SJSA1 (cell line): ENCODE measurements around the gene CHSY1. TPM values are rescaled to one million over a fixed set of nuclear protein-coding genes. Genes with fewer than 3 reads are reported as not detected.

Experiments used
- DNase-seq, 2 experiments: peaks; one replicate each; pipeline ENCODE4 v3.0.0-alpha.2; 2015 to 2020; ENCODE audit warnings: low spot score in 2 of 2, low read depth in 1 of 2
- H3K27ac ChIP-seq: fragments of 250-450 bp; sonication (Bioruptor Pico); 2 replicates; pipeline ENCODE4 v1.5.1; 2020; ENCODE audit warnings: mild to moderate bottlenecking, moderate library complexity
- H3K27me3 ChIP-seq: fragments of 250-450 bp; sonication (Bioruptor Pico); replicated peaks from 2 replicates; pipeline ENCODE4 v1.5.1; 2020; ENCODE audit warnings: mild to moderate bottlenecking, moderate library complexity
- H3K36me3 ChIP-seq: fragments of 250-450 bp; sonication (Bioruptor Pico); 2 replicates; pipeline ENCODE4 v1.5.1; 2020; ENCODE audit warnings: mild to moderate bottlenecking
- H3K4me1 ChIP-seq: fragments of 250-450 bp; sonication (Bioruptor Pico); replicated peaks from 2 replicates; pipeline ENCODE4 v1.6.1; 2021; ENCODE audit warnings: mild to moderate bottlenecking
- H3K4me3 ChIP-seq: fragments of 250-450 bp; sonication (Bioruptor Pico); 2 replicates; pipeline ENCODE4 v1.5.1; 2020; ENCODE audit warnings: mild to moderate bottlenecking
- H3K9me3 ChIP-seq: fragments of 250-450 bp; sonication (Bioruptor Pico); replicated peaks from 2 replicates; pipeline ENCODE4 v1.5.1; 2020; ENCODE audit warnings: mild to moderate bottlenecking
- total RNA-seq: library from RNA; depleted of rRNA; stranded (reverse); fragments of >200 nt; shearing (Covaris generic); gene quantifications from 2 replicates; pipeline ENCODE4 v1.2.3, GENCODE V29; 2014

CHSY1 gene
- total RNA-seq, 1 experiment from 2014 or later: 62.8 TPM

GRCh38 chr15:101244889-101245668 is 6.8 kb downstream of the CHSY1 start:
- H3K4me1 ChIP-seq: peaks cover 47% of the 10 kb centered on the region
- H3K27ac ChIP-seq: peak overlapping the region; percentile 33
- no peaks in the 10 kb centered on the region for H3K9me3 ChIP-seq
- H3K27me3 ChIP-seq: no peaks in the 10 kb centered on the region
- H3K36me3 ChIP-seq: peaks cover 52% of the 10 kb centered on the region
- H3K4me3 ChIP-seq: no peak overlapping the region
- DNase-seq: no peak

GRCh38 chr15:101244036-101244781 is 7.6 kb downstream of the CHSY1 start:
- Histone ChIP-seq H3K9me3 (no peaks in the 10 kb centered on the region), H3K27me3 (no peaks in the 10 kb centered on the region), H3K4me3 (no peak overlapping the region), H3K4me1 (peaks cover 40% of the 10 kb centered on the region), H3K36me3 (peaks cover 46% of the 10 kb centered on the region), H3K27ac (peak overlapping the region; percentile 33)
- DNase-seq: peak in 1 of 2 experiments; percentile 57

GRCh38 chr15:101243420-101243819 is 8.4 kb downstream of the CHSY1 start:
- peaks cover 42% of the 10 kb centered on the region for H3K36me3 ChIP-seq

GRCh38 chr15:101242999-101243336 is 8.9 kb downstream of the CHSY1 start:
- no peak overlapping the region for H3K4me3 ChIP-seq
- peak overlapping the region; percentile 24; the same call in 1 of the 2 replicates for H3K27ac ChIP-seq
- H3K4me1 ChIP-seq: peaks cover 40% of the 10 kb centered on the region
- peak in 1 of 2 experiments; percentile 67 for DNase-seq
- H3K27me3 ChIP-seq: no peaks in the 10 kb centered on the region
- no peaks in the 10 kb centered on the region for H3K9me3 ChIP-seq
- H3K36me3 ChIP-seq: peaks cover 38% of the 10 kb centered on the region

More at GRCh38 chr15:101243420-101243819, 8.4 kb downstream of the CHSY1 start:
- Histone ChIP-seq H3K27me3 (no peaks in the 10 kb centered on the region), H3K4me3 (no peak overlapping the region), H3K9me3 (no peaks in the 10 kb centered on the region), H3K4me1 (peaks cover 40% of the 10 kb centered on the region), H3K27ac (peak overlapping the region; percentile 24; the same call in 1 of the 2 replicates)
- DNase-seq: no peak

- Histone ChIP-seq H3K27me3 (no peaks in the 10 kb centered on the region), H3K4me3 (no peak overlapping the region), H3K9me3 (no peaks in the 10 kb centered on the region), H3K36me3 (peaks cover 36% of the 10 kb centered on the region), H3K4me1 (peaks cover 40% of the 10 kb centered on the region), H3K27ac (peak overlapping the region; percentile 24; the same call in 1 of the 2 replicates)
- no peak for DNase-seq
Measured at GRCh38 chr15:101242160-101242998, 9.5 kb downstream of the CHSY1 start.

- H3K36me3 ChIP-seq: peaks cover 25% of the 10 kb centered on the region
- H3K27ac ChIP-seq: no peak overlapping the region
- peaks cover 35% of the 10 kb centered on the region for H3K4me1 ChIP-seq
- no peak overlapping the region for H3K4me3 ChIP-seq
- H3K9me3 ChIP-seq: no peaks in the 10 kb centered on the region
- H3K27me3 ChIP-seq: no peaks in the 10 kb centered on the region
- DNase-seq: no peak
Measured at GRCh38 chr15:101240358-101240757, 11.5 kb downstream of the CHSY1 start.

- Histone ChIP-seq H3K27me3 (no peaks in the 10 kb centered on the region), H3K4me1 (peaks cover 28% of the 10 kb centered on the region), H3K36me3 (peaks cover 26% of the 10 kb centered on the region), H3K27ac (no peak overlapping the region), H3K4me3 (no peak overlapping the region), H3K9me3 (no peaks in the 10 kb centered on the region)
- DNase-seq: no peak
Measured at GRCh38 chr15:101239724-101240136, 12.1 kb downstream of the CHSY1 start.

- no peak overlapping the region for H3K27ac ChIP-seq
- H3K4me3 ChIP-seq: no peak overlapping the region
- peaks cover 39% of the 10 kb centered on the region for H3K36me3 ChIP-seq
- no peaks in the 10 kb centered on the region for H3K27me3 ChIP-seq
- no peaks in the 10 kb centered on the region for H3K9me3 ChIP-seq
- H3K4me1 ChIP-seq: peaks cover 4% of the 10 kb centered on the region
- no peak for DNase-seq
Measured at GRCh38 chr15:101237251-101237650, 14.6 kb downstream of the CHSY1 start.

- no peak for DNase-seq
- Histone ChIP-seq H3K4me3 (no peak overlapping the region), H3K27me3 (no peaks in the 10 kb centered on the region), H3K36me3 (peaks cover 67% of the 10 kb centered on the region), H3K4me1 (no peaks in the 10 kb centered on the region), H3K27ac (no peak overlapping the region), H3K9me3 (no peaks in the 10 kb centered on the region; the same call in 1 of the 2 replicates)
Measured at GRCh38 chr15:101233651-101234280, 18.1 kb downstream of the CHSY1 start.

GRCh38 chr15:101232677-101233076 is 19.2 kb downstream of the CHSY1 start:
- Histone ChIP-seq H3K27ac (no peak overlapping the region), H3K9me3 (no peaks in the 10 kb centered on the region; the same call in 1 of the 2 replicates), H3K4me1 (no peaks in the 10 kb centered on the region), H3K36me3 (peaks cover 69% of the 10 kb centered on the region), H3K4me3 (no peak overlapping the region), H3K27me3 (no peaks in the 10 kb centered on the region)
- DNase-seq: no peak

- Histone ChIP-seq H3K27ac (no peak overlapping the region), H3K4me3 (no peak overlapping the region), H3K36me3 (peaks cover 63% of the 10 kb centered on the region), H3K27me3 (no peaks in the 10 kb centered on the region), H3K9me3 (no peaks in the 10 kb centered on the region; the same call in 1 of the 2 replicates), H3K4me1 (peaks cover 13% of the 10 kb centered on the region)
- no peak for DNase-seq
Measured at GRCh38 chr15:101228313-101228712, 23.5 kb downstream of the CHSY1 start.

- H3K9me3 ChIP-seq: no peaks in the 10 kb centered on the region; the same call in 1 of the 2 replicates
- H3K27me3 ChIP-seq: no peaks in the 10 kb centered on the region
- H3K4me1 ChIP-seq: peaks cover 16% of the 10 kb centered on the region
- no peak overlapping the region for H3K4me3 ChIP-seq
- DNase-seq: no peak
- peaks cover 52% of the 10 kb centered on the region for H3K36me3 ChIP-seq
- no peak overlapping the region for H3K27ac ChIP-seq
Measured at GRCh38 chr15:101225658-101226057, 26.2 kb downstream of the CHSY1 start.

GRCh38 chr15:101221902-101222301 is 29.9 kb downstream of the CHSY1 start:
- no peak overlapping the region for H3K4me3 ChIP-seq
- H3K36me3 ChIP-seq: peaks cover 47% of the 10 kb centered on the region
- peaks cover 28% of the 10 kb centered on the region for H3K4me1 ChIP-seq
- H3K27me3 ChIP-seq: no peaks in the 10 kb centered on the region
- no peak for DNase-seq
- H3K9me3 ChIP-seq: no peaks in the 10 kb centered on the region
- H3K27ac ChIP-seq: no peak overlapping the region
